Gastroesophageal sphincter (tissue), 4 donors: ENCODE measurements around the gene FRAT2. TPM values are rescaled to one million over a fixed set of nuclear protein-coding genes. Genes with fewer than 3 reads are reported as not detected.

Source experiments
- ATAC-seq: fragments of 150-250 bp; one replicate; pipeline ENCODE4 v1.9.1; 2016; ENCODE audit warnings: mild to moderate bottlenecking, moderate library complexity
- H3K27ac ChIP-seq, 4 donors: fragments of 200-600 bp; sonication (generic) in 3 of 4; 1 replicate in 3 of 4; 2 replicates in 1 of 4; pipeline ENCODE4 v1.5.1; 2016 to 2019
- H3K27me3 ChIP-seq: fragments of 200-600 bp; sonication (generic); one replicate; pipeline ENCODE4 v1.5.1; 2019
- H3K36me3 ChIP-seq, 2 donors: fragments of 200-600 bp; sonication (generic); one replicate each; pipeline ENCODE4 v1.5.1; 2019; ENCODE audit warnings: control low read depth in 1 of 2
- H3K4me1 ChIP-seq, 3 donors: fragments of 200-600 bp; sonication (generic); 1 replicate in 2 of 3; 2 replicates in 1 of 3; pipeline ENCODE4 v1.5.1; 2016 to 2019; ENCODE audit warnings: control low read depth in 2 of 3
- H3K4me3 ChIP-seq, 2 donors: fragments of 200-600 bp; sonication (generic); one replicate each; pipeline ENCODE4 v1.5.1; 2019; ENCODE audit warnings: mild to moderate bottlenecking in 1 of 2, moderate library complexity in 1 of 2
- H3K9me3 ChIP-seq, 3 donors: fragments of 200-600 bp; sonication (generic); one replicate each; pipeline ENCODE4 v1.5.1; 2017 to 2019; ENCODE audit warnings: control low read depth in 2 of 3
- CTCF ChIP-seq, 4 experiments: fragments of 200-600 bp in 2 of 4; fragments of 450-650 bp in 2 of 4; sonication (generic) in 1 of 4; IDR thresholded peaks; one replicate each; pipeline ENCODE4 v1.5.1; 2017 to 2019; ENCODE audit warnings: antibody characterized with exemption in 4 of 4, mild to moderate bottlenecking in 2 of 4, moderate library complexity in 2 of 4
- EP300 ChIP-seq: sonication (generic); formaldehyde crosslinking; IDR thresholded peaks from one replicate; pipeline ENCODE4 v1.6.1; 2017; ENCODE audit warnings: antibody characterized with exemption, mild to moderate bottlenecking
- POLR2A ChIP-seq, 2 donors: fragments of 450-650 bp; IDR thresholded peaks; one replicate each; pipeline ENCODE4 v1.6.1; 2017; ENCODE audit warnings: antibody characterized with exemption in 2 of 2, mild to moderate bottlenecking in 2 of 2, moderate library complexity in 1 of 2
- POLR2AphosphoS5 ChIP-seq: sonication (generic); formaldehyde crosslinking; IDR thresholded peaks from one replicate; pipeline ENCODE4 v1.6.1; 2017; ENCODE audit warnings: antibody characterized with exemption
- WGBS, 2 donors: methylation state at CpG; one replicate each; pipeline ENCODE4 v1.1.5; 2018; ENCODE audit warnings: low coverage in 1 of 2; 5-methylcytosine and 5-hydroxymethylcytosine counted together
- total RNA-seq, 4 donors: library from RNA; depleted of rRNA; stranded (reverse); fragments of >200 nt; gene quantifications; one replicate each; pipeline ENCODE4 v1.1.0, GENCODE V29; 2016

The FRAT2 gene
- total RNA-seq, 4 donors from 2014 or later = 10.8 to 20.9 (median 12.5) TPM

GRCh38 chr10:97378933-97379921 lies 44.7 kb upstream of the FRAT2 start:
- no peak for TF ChIP-seq EP300
- TF ChIP-seq POLR2AphosphoS5 = no peak
- TF ChIP-seq POLR2A (IDR thresholded peaks at IDR 0.05) = no peak
- TF ChIP-seq CTCF (IDR thresholded peaks at IDR 0.05) = no peak
- Histone ChIP-seq H3K36me3 (peaks cover 0 to 98% of the 10 kb centered on the region in 2 donors), H3K4me1 (no peaks in the 10 kb centered on the region), H3K4me3 (no peak overlapping the region), H3K27me3 (no peaks in the 10 kb centered on the region), H3K9me3 (no peaks in the 10 kb centered on the region), H3K27ac (no peak overlapping the region)
- no peak for ATAC-seq
- 83% methylated on average over 1 of the region's 15 CpGs; no CpG with 5 or more reads in 1 of the 2 donors for WGBS, 2 donors

DNA sequence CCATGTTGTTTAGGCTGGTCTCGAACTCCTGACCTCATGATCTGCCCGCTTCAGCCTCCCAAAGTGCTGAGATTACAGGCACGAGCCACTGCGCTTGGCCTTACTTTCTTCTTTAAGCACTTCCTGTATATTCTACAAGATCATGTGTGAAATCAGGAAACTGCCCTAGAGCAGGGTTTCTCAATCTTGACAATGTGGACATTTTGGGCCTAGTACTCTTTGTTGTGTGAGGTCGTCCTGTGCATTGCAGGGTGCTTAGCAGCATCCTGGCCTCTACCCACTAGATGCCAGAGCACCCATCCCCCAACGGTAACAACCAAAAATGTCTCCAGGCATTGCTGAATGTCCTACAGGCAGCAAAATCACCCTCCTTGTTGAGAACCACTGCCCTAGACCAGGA lies 41.9 kb upstream of the FRAT2 start:
- H3K27ac ChIP-seq = no peak overlapping the region
- no peak for TF ChIP-seq CTCF (IDR thresholded peaks at IDR 0.05)
- no peak for TF ChIP-seq POLR2AphosphoS5
- no peak for TF ChIP-seq EP300
- no peak for TF ChIP-seq POLR2A (IDR thresholded peaks at IDR 0.05)
- H3K4me3 ChIP-seq = no peak overlapping the region
- H3K27me3 ChIP-seq = no peaks in the 10 kb centered on the region
- ATAC-seq = no peak
- H3K9me3 ChIP-seq = no peaks in the 10 kb centered on the region
- 76 to 90% methylated on average over 6 of the region's 6 CpGs for WGBS, 2 donors
- H3K4me1 ChIP-seq = no peaks in the 10 kb centered on the region
- H3K36me3 ChIP-seq = peaks cover 0 to 98% of the 10 kb centered on the region in 2 donors

DNA sequence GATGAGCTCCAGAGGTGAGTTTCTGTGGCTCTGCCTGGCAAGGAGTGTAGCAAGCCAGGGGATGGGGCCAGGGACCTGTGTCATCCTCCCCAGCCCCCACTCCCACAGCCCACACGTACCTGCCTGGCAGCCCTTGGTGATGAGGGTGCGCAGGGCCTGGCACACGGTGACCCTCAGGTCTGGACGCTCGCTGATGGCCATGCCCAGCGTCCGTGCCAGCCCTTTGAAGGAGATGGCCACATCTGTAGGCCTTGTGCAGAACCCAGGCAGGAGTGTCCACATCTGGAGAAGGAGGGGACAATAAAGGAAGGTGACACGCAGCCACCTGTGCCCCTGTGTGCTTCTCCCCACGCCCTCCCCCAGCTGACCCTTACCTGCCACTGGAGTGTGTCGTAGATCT lies 38.9 kb upstream of the FRAT2 start:
- H3K36me3 ChIP-seq = peaks cover 0 to 98% of the 10 kb centered on the region in 2 donors

DNA sequence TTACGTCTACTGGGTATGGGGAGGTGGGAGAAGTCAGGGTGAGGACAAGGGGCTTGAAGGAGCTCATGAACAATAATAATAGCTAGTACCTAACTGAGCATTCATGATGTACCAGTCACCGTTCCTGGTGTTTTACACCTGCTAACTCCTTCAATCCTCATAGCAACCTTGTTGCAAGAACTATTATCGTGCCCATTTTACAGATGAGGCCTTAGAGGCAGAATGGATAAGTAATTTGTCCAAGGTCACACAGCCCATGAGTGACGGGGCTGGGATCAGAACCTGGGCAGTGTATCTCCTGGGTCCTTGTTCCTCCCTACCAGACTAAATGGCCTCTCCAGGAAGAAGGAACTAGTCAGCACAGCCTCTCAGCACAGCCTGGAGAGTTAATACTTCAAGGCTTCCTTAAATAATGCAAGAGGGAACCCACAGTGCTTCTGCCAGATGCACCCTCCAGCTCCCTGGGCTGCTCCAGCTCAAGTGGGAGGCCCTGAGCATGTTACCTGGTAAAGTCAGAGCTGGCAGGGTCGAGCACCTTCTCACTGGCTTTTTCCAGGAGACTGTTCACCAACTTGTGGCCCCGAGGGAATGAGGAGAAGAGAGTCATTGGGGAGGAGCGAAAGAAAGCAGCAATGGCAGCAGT lies 37.8 kb upstream of the FRAT2 start:
- H3K4me3 ChIP-seq = no peak overlapping the region
- peaks cover 0 to 96% of the 10 kb centered on the region in 2 donors for H3K36me3 ChIP-seq
- no peaks in the 10 kb centered on the region for H3K27me3 ChIP-seq
- no peaks in the 10 kb centered on the region for H3K4me1 ChIP-seq
- no peak overlapping the region for H3K27ac ChIP-seq
- 91 to 92% methylated on average over 3 to 5 of the region's 7 CpGs for WGBS, 2 donors
- TF ChIP-seq POLR2AphosphoS5 (no peak), CTCF (IDR thresholded peaks at IDR 0.05) (no peak), EP300 (no peak), POLR2A (IDR thresholded peaks at IDR 0.05) (no peak)
- ATAC-seq = no peak
- H3K9me3 ChIP-seq = no peaks in the 10 kb centered on the region

More for the DNA sequence above, 38.9 kb upstream of the FRAT2 start:
- WGBS, 2 donors = 89% methylated on average over 9 of the region's 10 CpGs; no CpG with 5 or more reads in 1 of the 2 donors
- Histone ChIP-seq H3K27me3 (no peaks in the 10 kb centered on the region), H3K4me3 (no peak overlapping the region), H3K27ac (no peak overlapping the region), H3K9me3 (no peaks in the 10 kb centered on the region), H3K4me1 (no peaks in the 10 kb centered on the region)
- no peak for TF ChIP-seq POLR2AphosphoS5
- TF ChIP-seq EP300 = no peak
- TF ChIP-seq POLR2A (IDR thresholded peaks at IDR 0.05) = no peak
- no peak for TF ChIP-seq CTCF (IDR thresholded peaks at IDR 0.05)
- ATAC-seq = no peak
